Erythroblast (primary cell): ENCODE measurements around the gene MAPT.

Experiments used
- GATA1 ChIP-seq: IDR thresholded peaks from 2 replicates; pipeline ENCODE4 v1.6.1; 2011; ENCODE audit warnings: low read depth, mild to moderate bottlenecking, control low read depth, low read length, moderate library complexity
- POLR2A ChIP-seq: IDR thresholded peaks from 2 replicates; pipeline ENCODE4 v1.6.1; 2011; ENCODE audit warnings: mild to moderate bottlenecking, low read length

- TF ChIP-seq POLR2A = no peak
- TF ChIP-seq GATA1 = no peak
Measured at GRCh38 chr17:45846646-45847045, 47.7 kb upstream of the MAPT start.
